ENCODE data around the gene GAPDHS.

DNA sequence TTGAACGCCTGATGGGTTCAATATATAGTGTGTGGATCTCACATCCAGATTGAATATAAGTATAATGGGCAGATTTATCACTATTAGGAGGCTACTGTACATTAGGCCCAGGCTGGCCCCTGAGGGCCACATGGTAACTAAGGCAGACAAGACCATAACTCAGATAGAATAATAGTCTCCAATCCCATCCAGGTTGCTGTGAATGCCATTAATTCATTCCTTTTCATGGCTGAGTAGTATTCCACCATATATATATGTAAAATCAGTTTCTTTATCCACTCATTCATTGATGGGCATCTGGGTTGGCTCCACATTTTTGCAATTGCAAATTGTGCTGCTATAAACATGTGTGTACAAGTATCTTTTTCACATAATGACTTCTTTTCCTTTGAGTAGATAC, 44.7 kb downstream of the GAPDHS start:
- TF ChIP-seq, protein P1, sequence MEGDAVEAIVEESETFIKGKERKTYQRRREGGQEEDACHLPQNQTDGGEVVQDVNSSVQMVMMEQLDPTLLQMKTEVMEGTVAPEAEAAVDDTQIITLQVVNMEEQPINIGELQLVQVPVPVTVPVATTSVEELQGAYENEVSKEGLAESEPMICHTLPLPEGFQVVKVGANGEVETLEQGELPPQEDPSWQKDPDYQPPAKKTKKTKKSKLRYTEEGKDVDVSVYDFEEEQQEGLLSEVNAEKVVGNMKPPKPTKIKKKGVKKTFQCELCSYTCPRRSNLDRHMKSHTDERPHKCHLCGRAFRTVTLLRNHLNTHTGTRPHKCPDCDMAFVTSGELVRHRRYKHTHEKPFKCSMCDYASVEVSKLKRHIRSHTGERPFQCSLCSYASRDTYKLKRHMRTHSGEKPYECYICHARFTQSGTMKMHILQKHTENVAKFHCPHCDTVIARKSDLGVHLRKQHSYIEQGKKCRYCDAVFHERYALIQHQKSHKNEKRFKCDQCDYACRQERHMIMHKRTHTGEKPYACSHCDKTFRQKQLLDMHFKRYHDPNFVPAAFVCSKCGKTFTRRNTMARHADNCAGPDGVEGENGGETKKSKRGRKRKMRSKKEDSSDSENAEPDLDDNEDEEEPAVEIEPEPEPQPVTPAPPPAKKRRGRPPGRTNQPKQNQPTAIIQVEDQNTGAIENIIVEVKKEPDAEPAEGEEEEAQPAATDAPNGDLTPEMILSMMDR (IDR thresholded peaks at IDR 0.05) = no peak
- TF ChIP-seq EZH2 (IDR thresholded peaks at IDR 0.05; ENCODE audit: borderline replicate concordance, insufficient read depth, low read depth, low read length, poor library complexity, severe bottlenecking) = no peak

All from B cell (primary cell).